Subcutaneous abdominal adipose tissue (tissue), 5 donors: ENCODE results near the gene TRAM2.
A peak's percentile ranks its signal among the peaks of the same experiment; 100 is the strongest.

ENCODE experiments used
- H3K27ac ChIP-seq: one replicate; pipeline ENCODE4 v1.7.0; 2013; ENCODE audit warnings: low read depth, mild to moderate bottlenecking, inconsistent platforms, low read length, moderate library complexity
- H3K27me3 ChIP-seq, 5 donors: one replicate each; pipeline ENCODE4 v1.7.0; 2013; ENCODE audit warnings: low read length in 5 of 5, inconsistent platforms in 1 of 5; ENCODE audit not compliant: control insufficient read depth in 5 of 5, insufficient read depth in 4 of 5
- H3K36me3 ChIP-seq, 5 donors: one replicate each; pipeline ENCODE4 v1.7.0; 2013; ENCODE audit warnings: low read length in 5 of 5; ENCODE audit not compliant: control insufficient read depth in 5 of 5, insufficient read depth in 5 of 5
- H3K4me1 ChIP-seq, 5 donors: one replicate each; pipeline ENCODE4 v1.7.0; 2013; ENCODE audit warnings: low read length in 5 of 5, mild to moderate bottlenecking in 3 of 5, moderate library complexity in 1 of 5; ENCODE audit not compliant: control insufficient read depth in 5 of 5, insufficient read depth in 5 of 5
- H3K4me3 ChIP-seq, 5 donors: one replicate each; pipeline ENCODE4 v1.7.0; 2013; ENCODE audit warnings: low read length in 5 of 5, low read depth in 1 of 5
- H3K9ac ChIP-seq, 5 donors: one replicate each; pipeline ENCODE4 v1.7.0; 2013; ENCODE audit warnings: low read length in 5 of 5, mild to moderate bottlenecking in 4 of 5, moderate library complexity in 3 of 5
- H3K9me3 ChIP-seq, 5 donors: one replicate each; pipeline ENCODE4 v1.7.0; 2013; ENCODE audit warnings: low read length in 5 of 5; ENCODE audit not compliant: control insufficient read depth in 5 of 5
- donor health status: healthy.
- donor health status: healthy.
- donor health status: healthy.
- donor health status: healthy.
- donor health status: healthy.

The TRAM2 gene

DNA sequence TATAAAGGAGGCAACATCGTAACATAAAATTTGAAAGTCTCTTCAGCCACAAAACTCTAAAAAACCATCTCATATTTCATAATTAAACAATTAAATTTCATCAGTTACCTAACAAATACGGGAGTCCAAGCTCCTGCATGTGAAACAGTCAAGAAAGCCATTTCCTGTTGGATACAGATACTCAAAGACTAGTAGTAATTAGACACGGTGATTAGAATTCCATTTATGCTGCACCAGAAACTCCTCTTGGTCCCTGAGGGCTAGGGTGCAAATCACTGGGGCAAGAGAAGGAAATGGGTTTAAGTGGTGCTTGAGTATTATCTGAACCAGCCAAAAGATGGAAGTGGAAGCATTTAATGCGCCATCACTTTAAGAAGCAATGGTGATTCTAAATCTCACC is 27.4 kb downstream of the TRAM2 start:
- Histone ChIP-seq H3K4me1 (peaks cover 10 to 74% (median 61%) of the 10 kb centered on the region in 5 donors), H3K27ac (no peak overlapping the region), H3K36me3 (no peaks in the 10 kb centered on the region), H3K27me3 (no peaks in the 10 kb centered on the region), H3K9ac (no peak overlapping the region), H3K9me3 (no peaks in the 10 kb centered on the region), H3K4me3 (no peak overlapping the region)

DNA sequence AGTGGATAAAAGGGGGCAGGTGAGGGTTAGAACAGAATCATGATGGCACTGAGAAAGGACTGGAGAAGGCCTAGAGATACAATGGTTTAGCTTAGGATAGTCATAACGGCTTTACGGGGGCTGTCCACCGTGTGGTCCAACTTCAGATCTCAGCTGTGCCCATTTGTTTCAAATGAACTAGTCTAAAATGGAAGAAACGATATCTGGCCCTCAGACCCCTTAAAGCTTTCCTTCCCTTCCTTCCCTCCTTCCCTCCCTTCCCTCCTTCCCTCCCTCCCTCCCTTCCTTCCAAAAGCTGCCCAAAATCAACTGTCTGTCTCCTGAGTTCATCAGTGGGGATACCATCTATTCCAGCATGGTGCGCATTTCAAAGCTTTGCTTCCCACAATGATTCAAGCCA is 27.9 kb downstream of the TRAM2 start:
- no peak overlapping the region for H3K4me3 ChIP-seq
- no peaks in the 10 kb centered on the region for H3K27me3 ChIP-seq
- peaks cover 12 to 79% (median 65%) of the 10 kb centered on the region in 5 donors for H3K4me1 ChIP-seq
- H3K27ac ChIP-seq = no peak overlapping the region
- no peaks in the 10 kb centered on the region for H3K36me3 ChIP-seq
- H3K9ac ChIP-seq = no peak overlapping the region
- no peaks in the 10 kb centered on the region for H3K9me3 ChIP-seq

DNA sequence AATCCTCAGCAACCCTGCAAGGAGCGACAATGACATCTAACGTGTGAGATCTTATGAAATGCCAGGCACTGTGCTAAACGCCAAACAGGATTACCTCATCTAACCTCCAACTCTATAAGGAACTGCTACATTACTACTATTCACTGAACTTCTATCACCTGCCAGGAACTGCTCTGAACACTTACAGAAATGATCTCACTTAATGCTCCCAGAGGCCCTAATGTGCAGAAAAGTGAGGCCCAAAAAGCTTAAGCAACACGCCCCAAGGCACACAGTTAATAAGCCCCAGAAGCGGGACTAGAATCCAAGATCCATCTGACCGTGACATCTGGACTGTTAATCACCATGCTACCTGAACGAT is 28.5 kb downstream of the TRAM2 start:
- Histone ChIP-seq H3K9me3 (no peaks in the 10 kb centered on the region), H3K36me3 (no peaks in the 10 kb centered on the region), H3K9ac (no peak overlapping the region), H3K27me3 (no peaks in the 10 kb centered on the region), H3K27ac (no peak overlapping the region), H3K4me1 (peaks cover 16 to 84% (median 72%) of the 10 kb centered on the region in 5 donors), H3K4me3 (no peak overlapping the region)

DNA sequence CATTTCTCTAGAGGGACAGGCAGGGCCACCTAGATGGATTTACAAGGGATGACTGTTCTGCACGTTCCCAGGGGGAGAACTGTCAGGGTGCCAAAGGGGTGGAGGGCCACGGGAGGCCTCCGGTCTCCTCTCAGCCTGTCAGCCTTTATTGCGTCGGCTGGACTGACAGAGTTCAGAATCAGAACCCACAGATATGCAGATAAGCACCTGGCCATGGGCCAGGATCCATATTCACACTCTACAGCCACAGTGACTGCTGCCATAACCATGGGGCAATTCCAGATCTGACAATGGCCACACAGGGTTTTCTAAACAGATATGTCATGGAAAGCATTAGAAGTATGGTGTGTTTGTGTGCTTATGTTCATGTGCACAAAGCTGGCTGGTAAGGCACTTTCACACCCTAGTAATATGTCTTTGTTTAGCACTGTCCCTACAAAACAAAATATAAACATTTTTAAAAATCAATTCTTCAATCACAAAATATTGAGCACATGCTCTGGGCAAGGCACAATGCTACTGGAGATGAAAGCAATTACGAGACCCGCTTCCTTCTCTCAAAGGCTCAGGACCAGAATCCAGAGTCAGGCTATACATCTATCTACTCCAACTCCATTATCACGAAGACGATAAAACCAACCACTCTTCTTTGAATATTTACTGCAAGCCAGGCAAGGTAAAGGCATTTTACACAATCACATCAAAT is 29.1 kb downstream of the TRAM2 start:
- H3K9ac ChIP-seq = no peak overlapping the region
- no peak overlapping the region for H3K4me3 ChIP-seq
- H3K4me1 ChIP-seq = peaks cover 16 to 84% (median 73%) of the 10 kb centered on the region in 5 donors
- H3K9me3 ChIP-seq = no peaks in the 10 kb centered on the region
- no peaks in the 10 kb centered on the region for H3K36me3 ChIP-seq
- H3K27me3 ChIP-seq = no peaks in the 10 kb centered on the region
- H3K27ac ChIP-seq = no peak overlapping the region

DNA sequence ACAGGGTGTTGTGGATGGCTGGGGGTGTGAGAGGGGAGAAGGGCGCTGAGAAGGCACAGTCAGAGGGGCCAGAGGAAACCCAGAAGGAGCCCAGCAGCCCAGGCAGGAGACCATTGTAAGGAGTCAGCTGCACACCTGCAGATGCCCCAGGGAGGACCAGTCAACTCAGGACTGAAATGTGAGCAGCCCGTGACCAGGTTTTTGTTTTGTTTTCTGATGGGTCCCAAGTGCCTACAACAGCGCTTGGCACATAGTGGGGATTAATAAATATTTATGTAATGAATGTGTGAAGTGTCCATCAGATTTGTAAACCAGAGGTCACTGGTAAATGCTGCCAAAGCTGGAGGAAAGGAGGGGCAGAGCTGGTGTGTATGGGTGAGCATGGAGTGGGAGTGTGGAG is 30.2 kb downstream of the TRAM2 start:
- H3K4me1 ChIP-seq = peaks cover 14 to 74% (median 65%) of the 10 kb centered on the region in 5 donors
- H3K36me3 ChIP-seq = no peaks in the 10 kb centered on the region
- no peaks in the 10 kb centered on the region for H3K27me3 ChIP-seq
- H3K27ac ChIP-seq = no peak overlapping the region
- no peaks in the 10 kb centered on the region for H3K9me3 ChIP-seq
- no peak overlapping the region for H3K9ac ChIP-seq
- H3K4me3 ChIP-seq = no peak overlapping the region

DNA sequence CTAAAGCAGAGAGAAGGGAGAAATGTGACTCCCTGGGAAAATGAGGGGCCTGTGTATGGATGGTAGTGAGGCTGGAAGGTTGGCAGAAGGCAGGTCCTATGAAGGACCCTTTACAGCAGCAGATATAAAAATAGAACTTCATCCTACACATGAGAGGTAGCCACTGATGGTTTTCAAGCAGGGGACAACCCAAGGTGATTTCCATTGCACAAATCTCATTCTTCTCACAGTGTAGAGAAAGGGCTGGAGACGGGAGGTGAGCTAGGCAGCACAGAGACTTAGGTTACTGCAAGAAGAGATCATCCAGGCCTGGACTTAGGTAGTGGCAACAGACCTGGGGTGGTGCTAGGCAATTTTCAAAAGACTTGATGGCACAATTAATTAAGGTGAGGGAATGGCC is 30.7 kb downstream of the TRAM2 start:
- Histone ChIP-seq H3K9me3 (no peaks in the 10 kb centered on the region), H3K4me3 (no peak overlapping the region), H3K27ac (no peak overlapping the region), H3K9ac (no peak overlapping the region), H3K27me3 (no peaks in the 10 kb centered on the region), H3K36me3 (no peaks in the 10 kb centered on the region), H3K4me1 (peaks cover 14 to 70% (median 60%) of the 10 kb centered on the region in 5 donors)

DNA sequence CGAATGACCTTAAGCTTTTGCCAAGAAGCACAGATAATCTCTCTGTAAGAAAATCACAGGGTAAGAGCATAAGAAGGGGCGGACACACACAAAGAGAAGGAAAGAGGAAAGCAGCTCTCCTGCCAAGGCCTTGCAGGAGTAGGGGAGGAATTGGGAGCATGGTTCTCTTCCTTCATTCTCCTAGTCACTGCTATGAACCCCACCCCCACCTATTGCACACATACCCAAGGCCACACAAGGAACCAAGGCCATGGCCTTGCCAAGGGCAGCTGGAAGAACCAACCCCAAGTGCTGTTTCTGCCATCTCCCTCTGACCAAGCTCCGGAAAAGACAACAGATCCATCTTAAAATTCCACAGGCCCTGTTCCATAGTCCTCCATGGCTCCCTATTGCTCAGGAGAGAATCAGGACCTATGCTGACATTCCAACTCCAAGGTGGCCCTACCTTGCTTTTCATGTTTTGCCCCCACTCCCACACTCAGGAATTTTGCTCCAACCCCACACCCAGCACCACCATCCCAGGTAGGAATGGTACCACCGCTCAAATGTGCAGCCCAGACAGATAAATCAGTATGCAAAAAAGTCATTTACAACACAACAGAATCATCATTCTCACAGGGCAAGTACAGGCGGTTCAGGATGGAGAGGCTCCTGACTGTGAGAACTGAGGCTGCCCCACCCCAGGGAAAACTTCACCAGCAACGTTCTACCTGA is 31.3 kb downstream of the TRAM2 start:
- H3K9ac ChIP-seq = no peak overlapping the region
- no peaks in the 10 kb centered on the region for H3K9me3 ChIP-seq
- H3K36me3 ChIP-seq = no peaks in the 10 kb centered on the region
- no peaks in the 10 kb centered on the region for H3K27me3 ChIP-seq
- no peak overlapping the region for H3K27ac ChIP-seq
- peaks cover 14 to 69% (median 59%) of the 10 kb centered on the region in 5 donors for H3K4me1 ChIP-seq
- H3K4me3 ChIP-seq = no peak overlapping the region

DNA sequence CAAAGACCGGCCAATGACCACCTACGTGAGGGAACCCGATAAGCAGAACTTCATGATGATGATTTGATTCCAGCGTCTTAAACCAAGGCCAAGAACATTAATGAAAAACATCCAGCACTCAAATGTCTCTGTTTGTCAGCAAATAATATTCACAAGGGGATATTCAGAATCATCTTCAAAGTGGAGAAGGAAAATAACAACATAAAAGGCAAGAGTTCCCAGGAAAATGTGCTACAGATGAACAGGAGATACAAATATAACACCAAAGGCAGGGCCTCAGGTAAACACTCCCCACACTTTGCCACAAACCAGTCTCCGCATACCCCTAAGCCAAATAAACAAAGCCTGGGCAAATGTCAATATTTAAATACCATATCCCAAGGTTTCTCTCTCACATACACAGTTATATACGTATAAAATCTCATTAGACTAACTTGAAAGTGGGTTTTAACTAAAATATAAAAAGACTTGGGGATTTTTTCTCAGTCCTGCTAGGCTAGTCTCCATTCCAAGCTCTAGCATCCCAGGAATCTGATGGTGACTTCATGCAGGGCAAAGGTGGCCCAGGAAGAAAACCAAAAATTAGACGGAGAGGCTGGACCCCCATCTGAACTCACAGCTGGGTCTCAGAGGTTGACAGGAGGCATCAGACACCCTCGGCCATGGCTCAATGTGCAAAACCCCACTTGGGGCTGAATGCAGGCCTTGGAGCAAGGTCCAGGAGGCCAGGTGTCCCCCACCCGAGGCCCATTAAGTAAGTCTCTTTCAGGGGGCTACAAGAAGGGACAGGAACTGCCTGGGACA is 32.1 kb downstream of the TRAM2 start:
- Histone ChIP-seq H3K27ac (no peak overlapping the region), H3K9ac (no peak overlapping the region), H3K4me1 (peaks cover 14 to 68% (median 61%) of the 10 kb centered on the region in 5 donors), H3K9me3 (no peaks in the 10 kb centered on the region), H3K4me3 (no peak overlapping the region), H3K36me3 (no peaks in the 10 kb centered on the region), H3K27me3 (no peaks in the 10 kb centered on the region)

DNA sequence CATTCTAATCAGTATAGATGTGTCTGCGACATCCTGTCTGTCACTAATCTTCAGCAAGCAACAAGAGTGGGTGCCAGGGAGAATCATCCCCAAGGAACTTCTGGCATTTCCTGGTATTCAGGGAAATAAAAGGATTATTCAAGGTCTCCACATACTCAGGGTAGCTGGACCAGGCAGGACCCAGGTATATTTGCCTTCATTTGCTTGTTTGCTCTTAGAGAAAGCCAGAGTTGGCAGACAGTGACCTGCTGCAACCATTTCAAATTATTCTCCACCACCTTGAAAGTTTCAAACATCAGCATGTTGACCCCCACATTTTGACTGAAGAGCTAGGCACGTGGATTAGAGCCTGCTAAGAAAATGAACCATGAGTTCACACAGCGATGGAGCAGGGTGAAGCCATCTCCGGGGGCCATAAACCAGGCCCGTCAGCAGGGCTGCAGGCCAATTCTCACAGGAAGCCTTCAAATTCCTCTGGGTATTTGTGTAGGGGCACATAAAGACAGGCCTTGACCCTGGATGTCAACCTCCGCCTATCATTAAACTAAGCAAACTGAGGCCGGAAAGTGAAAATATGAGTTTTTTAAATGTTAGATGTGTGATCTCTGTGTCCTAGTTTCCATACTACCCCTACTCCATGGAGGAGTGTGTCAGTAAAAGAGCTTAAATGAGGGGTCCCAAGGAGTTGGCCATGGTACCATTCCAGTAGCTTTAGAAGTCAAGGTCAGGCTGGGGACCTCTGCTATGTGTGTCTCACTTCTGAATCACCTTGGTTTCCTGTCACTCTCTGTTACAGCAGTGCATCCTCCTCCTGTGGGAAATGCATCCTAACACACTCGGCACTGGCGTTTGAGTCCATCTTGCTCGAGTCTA is 32.9 kb downstream of the TRAM2 start:
- Histone ChIP-seq H3K27me3 (no peaks in the 10 kb centered on the region), H3K27ac (peak overlapping the region; percentile 20), H3K9me3 (no peaks in the 10 kb centered on the region), H3K4me1 (peaks cover 14 to 70% (median 64%) of the 10 kb centered on the region in 5 donors), H3K4me3 (peak overlapping the region in 1 of 5 donors; percentile 29), H3K9ac (no peak overlapping the region), H3K36me3 (no peaks in the 10 kb centered on the region)
